Measurements from ENCODE around the gene C17orf107.

The C17orf107 gene

GRCh38 chr17:4938069-4938491 lies 38.7 kb downstream of the C17orf107 start:
- no peak for DNase-seq

DNA sequence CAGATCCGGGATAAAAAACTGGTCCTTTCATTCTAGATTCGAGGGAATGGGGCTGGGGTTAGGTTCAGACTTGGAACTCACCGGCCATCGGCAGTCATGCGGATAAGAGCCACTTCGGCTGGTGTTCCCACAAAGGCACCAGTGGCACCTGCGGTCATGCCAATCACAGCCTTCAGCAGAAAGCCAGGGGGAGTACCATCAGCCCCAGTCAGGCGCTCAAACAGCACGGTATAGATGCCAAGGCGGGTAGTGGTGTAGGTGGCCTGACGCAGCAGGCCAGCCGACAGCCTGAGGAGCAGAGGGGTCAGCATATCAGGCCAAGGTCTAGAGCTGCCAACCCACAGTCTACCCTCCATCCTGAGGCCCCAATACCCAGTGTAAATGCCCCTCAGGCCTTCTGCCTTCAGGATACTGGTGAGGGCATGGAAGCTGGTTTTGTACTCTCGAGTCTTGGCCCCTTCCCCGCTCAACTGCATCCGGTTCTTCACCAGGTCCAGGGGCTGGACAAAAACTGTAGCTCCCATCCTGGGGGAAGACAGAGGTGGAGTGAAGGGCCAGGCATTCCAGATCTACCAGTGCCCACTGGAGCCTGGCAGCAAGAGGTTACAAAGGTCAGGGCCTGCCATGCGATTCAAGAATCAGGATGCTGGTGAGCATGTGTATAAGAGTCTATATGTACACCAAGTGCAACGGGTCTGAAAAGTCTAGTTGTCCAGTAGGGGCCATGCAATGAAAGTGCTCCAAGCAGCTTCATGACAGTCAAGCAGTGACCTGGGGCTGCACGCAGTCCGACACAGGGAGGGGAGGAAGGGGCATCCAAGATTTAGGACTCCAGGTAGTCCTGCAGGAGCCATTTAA lies 39.6 kb downstream of the C17orf107 start:
- no peak for DNase-seq

DNA sequence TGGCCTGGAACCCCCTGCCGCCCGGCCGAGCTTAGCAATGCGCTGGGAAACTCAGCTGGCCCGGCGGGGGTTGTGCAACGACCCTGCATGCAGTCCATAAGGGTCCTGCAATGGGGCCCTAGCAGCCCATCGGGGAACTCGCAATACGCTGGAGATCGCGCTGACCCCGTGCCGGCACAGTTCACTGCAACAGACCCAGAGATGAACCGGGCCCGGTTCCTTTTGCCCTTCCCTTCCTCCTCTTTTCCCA lies 40.1 kb downstream of the C17orf107 start:
- DNase-seq, result no peak

GRCh38 chr17:4939796-4940554 lies 40.6 kb downstream of the C17orf107 start, which contains the start of the genes RNF167 and SLC25A11:
TSS of gene RNF167 (plus strand) at chr17:4940268. CDS start at chr17:4940910, 642 bp downstream.
TSS of gene SLC25A11 (minus strand) at chr17:4940046. CDS start at chr17:4939910, 136 bp downstream.
- peak; percentile 99 for DNase-seq

DNA sequence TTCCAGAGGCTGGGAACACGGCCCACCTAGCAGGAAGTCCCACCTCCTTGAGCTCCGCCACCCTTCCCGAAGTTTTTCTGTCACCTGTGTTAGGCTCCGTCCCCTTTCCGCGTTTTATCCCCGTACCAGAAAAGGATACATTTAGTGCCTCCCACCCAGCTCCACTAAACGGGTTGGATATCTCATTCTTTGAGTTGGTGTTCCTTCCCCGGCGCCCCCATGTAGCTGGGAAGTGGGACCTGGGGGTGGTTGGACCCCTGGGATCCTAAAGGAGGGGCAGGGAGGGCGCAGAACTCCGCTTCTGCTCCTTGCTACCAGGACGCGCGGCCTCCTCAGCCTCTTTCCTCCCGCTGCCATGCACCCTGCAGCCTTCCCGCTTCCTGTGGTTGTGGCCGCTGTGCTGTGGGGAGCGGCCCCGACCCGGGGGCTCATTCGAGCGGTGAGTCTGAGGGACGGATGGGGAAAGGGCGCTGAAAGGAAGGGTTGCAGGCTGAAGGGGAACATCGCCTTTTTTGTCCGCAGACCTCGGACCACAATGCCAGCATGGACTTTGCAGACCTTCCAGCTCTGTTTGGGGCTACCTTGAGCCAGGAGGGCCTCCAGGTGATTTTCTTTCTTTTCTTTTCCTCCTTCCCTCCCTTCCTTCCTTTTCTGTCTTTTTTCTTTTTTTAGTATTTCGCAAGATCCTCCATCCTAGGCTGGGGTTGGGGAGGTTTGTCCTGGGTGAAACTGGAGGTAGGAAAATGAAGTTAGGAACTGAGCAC lies 41.4 kb downstream of the C17orf107 start:
- DNase-seq, result no peak

DNA sequence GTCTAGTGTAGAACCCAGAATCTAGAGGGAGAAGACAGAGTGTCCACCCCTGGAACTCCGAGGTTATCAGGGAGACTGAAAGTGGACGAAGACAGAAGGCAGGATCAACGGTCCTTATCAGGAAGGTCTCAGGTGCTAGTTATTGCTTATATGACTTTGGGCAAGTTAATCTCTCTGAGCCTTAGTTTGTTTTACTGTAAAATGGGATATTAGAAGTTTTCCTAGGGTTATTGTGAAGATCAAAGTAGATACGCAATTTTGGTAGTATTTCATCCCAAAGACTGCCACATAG lies 41.9 kb downstream of the C17orf107 start:
- no peak for DNase-seq

GRCh38 chr17:4942760-4943508 lies 43.6 kb downstream of the C17orf107 start:
- DNase-seq, result no peak

DNA sequence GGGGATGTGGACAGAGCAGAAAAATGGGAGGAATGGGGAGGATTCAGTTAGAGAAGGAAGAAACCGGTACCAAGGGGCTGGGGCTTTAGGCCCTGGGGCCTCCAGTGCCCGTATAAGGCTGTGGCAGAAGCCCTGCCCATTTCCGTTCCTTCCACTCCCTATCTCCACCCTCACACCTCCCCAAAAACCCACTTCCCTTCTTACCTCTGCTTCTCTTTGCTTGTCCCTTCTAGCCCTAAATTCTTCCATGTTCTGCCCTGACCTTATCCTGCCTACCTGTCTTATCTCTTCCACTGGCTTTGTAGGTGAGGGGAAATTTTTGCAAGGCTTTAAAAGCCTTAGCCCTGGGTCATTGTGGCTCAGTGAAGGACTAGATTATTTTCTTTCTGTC lies 44.8 kb downstream of the C17orf107 start:
- no peak for DNase-seq

DNA sequence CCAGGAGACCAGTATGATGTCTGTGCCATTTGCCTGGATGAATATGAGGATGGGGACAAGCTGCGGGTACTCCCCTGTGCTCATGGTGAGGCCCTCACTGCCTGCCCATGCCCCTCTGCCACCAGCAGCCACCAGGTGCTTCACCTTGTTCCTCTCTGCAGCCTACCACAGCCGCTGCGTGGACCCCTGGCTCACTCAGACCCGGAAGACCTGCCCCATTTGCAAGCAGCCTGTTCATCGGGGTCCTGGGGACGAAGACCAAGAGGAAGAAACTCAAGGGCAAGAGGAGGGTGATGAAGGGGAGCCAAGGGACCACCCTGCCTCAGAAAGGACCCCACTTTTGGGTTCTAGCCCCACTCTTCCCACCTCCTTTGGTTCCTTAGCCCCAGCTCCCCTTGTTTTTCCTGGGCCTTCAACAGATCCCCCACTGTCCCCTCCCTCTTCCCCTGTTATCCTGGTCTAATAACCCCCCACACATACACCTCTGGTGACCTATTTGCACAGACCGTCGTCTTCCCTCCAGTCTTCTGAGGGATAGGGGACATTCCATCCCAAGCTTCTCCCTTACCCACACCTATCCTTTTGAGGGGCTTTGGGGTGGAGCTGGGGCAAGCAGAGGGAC lies 45.3 kb downstream of the C17orf107 start:
- no peak for DNase-seq

DNA sequence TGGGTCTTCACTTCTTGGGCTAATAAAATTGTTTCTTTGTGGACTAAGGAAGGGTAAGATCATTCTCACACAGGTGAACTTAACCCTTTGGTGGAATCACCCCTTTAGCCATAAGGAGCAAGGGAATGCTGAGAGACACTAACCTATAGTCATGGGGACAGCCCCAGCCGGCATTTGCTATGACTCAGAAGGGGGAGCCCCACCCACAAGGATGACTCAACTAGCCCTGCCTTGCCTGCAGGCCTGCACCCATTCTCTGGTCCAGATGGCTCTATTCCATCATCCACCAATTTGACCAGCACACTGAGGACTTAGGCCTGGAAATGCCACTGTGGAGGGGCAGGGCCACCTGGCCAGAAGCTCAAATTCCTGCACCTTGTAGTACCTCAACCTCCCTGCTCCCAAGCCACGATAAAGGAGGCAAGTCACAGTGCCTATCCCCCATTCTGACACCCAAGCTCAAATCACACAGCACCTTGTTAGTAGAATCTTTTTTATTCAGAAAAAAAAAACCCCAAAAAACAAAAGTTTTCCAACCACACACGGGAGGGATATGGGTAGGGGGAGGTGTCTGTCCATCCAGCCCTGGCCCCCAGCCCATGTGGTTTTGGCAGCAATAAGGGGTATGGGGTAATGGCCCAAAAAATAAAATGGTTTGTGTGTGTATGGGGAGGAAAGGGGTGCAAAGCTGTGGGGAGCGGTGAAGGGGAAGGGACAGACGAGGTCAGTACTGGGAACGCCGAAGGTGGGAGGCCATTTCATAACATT lies 46.0 kb downstream of the C17orf107 start:
- no peak for DNase-seq

- DNase-seq, result no peak
Measured at GRCh38 chr17:4945944-4946280, 46.6 kb downstream of the C17orf107 start.

- no peak for DNase-seq
Measured at GRCh38 chr17:4946312-4946976, 47.1 kb downstream of the C17orf107 start.

DNA sequence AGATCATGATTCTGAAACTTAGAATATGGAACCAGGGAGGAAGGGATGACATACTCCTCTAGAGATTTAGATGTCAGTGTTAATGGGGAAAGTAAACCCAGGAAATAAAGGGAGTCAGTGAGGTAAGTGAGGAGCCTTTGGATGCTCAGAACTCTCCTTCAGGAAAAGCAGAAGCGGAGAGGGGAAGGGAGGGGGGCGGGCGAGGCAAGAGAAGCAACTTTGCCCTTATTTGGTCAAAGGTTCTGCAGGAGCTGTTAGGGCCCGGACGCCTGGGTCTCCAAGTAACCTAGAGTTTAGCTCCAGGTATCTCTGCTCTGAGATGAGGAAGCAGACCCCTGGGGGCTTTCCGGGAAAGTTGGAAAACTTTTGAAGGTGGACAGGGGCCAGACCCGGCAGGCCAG lies 47.7 kb downstream of the C17orf107 start:
- no peak for DNase-seq

DNA sequence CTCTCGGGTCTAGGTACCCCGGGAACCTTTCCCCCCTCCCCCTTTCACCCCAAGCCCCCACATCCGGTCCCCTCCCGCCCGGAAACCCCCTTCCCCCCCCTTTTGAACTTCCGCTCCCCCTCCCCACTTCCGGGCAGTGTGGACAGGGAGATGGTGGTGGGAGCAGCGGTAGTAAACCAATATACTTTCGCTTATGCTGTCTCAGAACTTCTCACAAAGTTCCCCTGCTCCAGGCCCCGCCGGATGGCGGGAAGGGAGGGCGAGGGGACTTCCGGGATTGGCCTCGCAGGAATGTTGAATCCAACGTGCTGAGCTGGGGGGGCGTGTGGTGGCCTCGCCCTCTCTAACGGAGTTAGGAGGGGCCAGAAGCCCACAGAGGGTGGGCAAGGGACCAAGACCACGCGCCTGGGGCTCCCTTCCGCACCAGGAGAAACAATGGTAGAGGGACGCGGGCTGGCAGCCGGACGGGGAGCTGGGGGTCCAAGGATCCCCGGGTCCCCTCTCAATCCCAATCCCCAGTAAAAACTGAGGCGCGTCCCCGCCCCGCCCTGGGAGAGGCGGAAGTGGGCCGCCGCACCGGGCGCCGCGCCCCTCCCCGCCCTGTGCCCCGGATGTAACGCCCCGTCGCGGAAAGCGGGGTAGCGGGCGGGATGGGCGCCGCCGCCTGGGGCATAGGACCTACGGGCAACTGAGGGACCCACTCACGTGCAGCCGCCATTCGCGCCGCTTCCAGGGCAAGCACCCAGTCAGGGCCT lies 48.3 kb downstream of the C17orf107 start:
- DNase-seq, result no peak

- DNase-seq, result peak; percentile 93
Measured at GRCh38 chr17:4948166-4948930, 49.0 kb downstream of the C17orf107 start, which contains the start of gene PFN1. TSS of gene PFN1 (minus strand) at chr17:4948530. CDS start at chr17:4948394, 136 bp downstream.

- peak; percentile 93 for DNase-seq
Measured at GRCh38 chr17:4948931-4949320, 49.6 kb downstream of the C17orf107 start.

- DNase-seq, result peak; percentile 43
Measured at GRCh38 chr17:4949321-4950074, 50.2 kb downstream of the C17orf107 start.

DNA sequence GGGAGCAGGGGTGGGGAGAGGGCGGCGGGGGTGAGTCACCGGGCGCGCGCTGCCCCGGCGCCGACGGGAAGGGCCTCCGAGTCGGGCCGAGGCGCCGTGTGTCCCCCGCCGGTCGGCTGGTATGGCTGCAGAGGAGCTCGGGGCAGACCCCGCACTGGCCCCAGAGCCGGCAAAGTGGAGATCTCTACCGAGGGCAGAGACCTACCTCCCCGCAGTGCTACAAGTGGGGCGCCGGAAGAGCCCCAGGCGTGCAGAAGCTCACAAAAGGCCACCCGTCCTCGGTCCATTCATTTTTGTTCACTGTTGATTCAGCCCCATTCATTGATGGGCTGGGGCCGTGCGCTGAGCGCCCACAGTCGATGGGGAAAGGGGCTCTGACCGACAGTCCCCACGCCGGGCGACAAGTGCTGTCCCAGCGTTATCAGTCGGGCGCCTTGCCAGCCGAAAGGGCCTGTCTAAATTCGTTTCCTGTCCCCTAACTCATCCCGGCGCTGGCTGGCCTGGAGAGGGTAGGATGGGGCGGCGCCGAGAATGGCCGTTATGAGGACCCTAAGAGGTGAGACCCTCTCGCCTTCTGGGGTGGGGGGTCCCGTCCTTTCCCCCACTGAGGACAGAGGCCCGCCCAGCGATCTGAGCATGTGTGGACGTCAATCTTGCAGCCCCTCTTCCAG lies 50.9 kb downstream of the C17orf107 start:
- DNase-seq, result no peak
